Femur (tissue), 1 donor: ENCODE data around the gene SHISAL1.
"Not testable (repeated sequence)": the region's sequence is repeated elsewhere in the genome, so short reads cannot be mapped to it uniquely, and the experiment has no call there.

Source experiments
- DNase-seq: peaks from one replicate; pipeline ENCODE4 v3.0.0-alpha.2; 2017

SHISAL1 gene

DNA sequence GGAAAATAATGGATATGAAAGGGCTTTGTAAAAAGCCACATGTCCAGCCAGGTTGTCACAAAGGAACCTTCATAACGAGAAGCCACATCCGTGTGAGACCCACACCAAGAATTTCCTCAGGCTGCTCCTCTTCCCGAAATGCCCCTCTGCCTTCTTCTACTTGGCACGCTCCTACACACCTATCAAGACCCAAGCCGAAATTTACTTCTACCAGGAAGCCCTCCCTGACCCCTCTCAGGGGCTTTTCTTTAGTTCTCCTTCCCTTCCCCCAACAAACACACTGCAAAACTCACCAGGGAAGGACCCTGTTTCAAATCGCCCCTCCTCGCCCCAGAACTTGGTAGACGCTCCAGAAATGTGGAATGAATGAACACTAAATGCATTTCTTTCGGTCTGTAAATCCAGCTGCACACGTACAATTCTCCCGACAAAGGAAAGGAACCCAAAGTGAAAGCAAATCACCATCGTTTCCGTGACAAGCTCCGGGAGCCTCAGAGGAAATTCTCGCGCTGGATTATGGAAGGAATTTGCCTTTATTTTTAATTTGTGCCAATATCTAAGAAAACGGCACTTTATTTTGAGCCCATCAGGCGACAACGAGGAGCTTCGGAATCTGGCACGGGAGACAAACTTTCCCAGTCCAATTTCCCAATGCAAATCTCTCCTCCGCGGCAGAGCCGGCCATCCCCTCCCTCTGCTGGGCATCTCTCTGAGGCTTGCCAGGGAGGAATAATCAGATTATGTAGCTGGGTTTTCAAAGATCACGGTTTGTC lies 13.2 kb upstream of the SHISAL1 start:
- no peak for DNase-seq

GRCh38 chr22:44323140-44323790 lies 10.5 kb upstream of the SHISAL1 start:
- not testable (repeated sequence) for DNase-seq

GRCh38 chr22:44319685-44320084 lies 6.9 kb upstream of the SHISAL1 start:
- no peak for DNase-seq

DNA sequence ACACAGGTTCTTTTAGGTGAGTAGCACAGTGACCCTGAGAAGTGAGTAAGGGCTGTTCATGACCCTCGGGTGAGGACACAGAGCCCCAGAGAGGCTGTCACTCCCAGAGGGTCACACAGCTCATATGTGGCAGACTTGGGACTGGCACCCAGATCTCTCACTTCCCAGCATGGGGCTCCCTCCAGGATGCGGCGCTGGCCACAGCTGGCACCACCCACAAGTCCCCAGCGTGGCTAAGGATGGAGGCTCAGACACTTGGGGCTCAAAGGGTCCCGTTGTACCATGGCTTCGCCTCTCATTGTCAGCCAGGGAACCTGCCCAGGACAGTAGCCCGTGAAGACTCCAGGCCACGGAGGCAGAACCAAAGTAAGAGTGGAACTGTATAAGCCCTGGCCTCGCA lies 6.0 kb upstream of the SHISAL1 start:
- DNase-seq = no peak

GRCh38 chr22:44317886-44318637 lies 5.3 kb upstream of the SHISAL1 start:
- DNase-seq = no peak

GRCh38 chr22:44317123-44317444 lies 4.3 kb upstream of the SHISAL1 start:
- DNase-seq = no peak

GRCh38 chr22:44316393-44317122 lies 3.8 kb upstream of the SHISAL1 start:
- DNase-seq = no peak

GRCh38 chr22:44314425-44315067 lies 1.8 kb upstream of the SHISAL1 start:
- no peak for DNase-seq

DNA sequence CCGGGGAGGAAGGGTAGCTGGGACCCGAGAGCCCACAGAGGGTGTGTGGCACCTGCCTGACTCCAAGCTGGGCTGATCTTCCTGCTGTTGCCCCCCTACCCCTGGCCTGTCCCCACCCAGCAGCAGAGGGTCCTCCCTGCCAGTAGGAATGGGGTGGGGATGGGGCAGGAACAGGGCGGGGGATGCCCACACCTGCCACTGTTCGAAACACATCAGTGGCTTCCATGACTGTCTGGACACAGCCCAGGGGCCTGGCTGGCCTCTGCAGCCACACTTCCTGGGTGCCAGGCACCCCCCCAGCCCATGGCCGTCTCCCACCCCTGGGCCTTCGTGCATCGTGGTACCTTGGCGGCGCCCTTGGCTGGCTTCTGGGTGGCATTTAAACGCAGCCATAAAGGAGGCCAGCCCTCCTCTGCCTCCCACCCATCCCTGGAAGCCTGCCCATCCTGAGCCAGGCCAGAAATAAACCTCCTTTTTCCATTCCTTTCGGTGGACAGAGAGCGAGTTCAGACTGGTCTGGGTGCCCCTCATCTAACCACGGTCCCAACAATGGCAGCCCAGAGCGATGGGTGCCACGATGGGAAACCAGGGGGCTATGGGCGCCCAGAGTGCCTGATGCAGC lies 745 bp upstream of the SHISAL1 start:
- no peak for DNase-seq

- no peak for DNase-seq
These were observed 938 bp downstream of the SHISAL1 start for GRCh38 chr22:44311855-44312170.

- DNase-seq = no peak
These were observed 1.5 kb downstream of the SHISAL1 start for GRCh38 chr22:44311104-44311854.

DNA sequence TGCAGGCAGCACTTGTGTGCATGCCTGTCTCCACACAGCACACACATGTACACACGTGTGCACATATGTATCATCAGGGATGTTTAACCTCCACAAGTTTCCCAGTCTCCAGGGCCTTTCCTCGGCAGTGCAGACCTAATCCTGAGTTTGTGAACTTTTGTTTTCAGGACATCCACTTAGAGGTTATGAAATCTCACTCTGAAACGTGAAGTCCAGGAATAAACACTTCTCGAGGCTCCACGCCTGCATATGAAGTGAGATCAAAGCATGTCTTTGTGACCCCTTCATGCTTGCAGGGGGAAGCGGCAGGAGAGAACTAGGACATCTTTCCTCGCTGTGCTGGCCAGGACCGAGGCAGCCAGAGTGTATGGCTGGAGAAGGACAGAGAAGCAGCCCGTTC lies 3.1 kb downstream of the SHISAL1 start:
- no peak for DNase-seq

DNA sequence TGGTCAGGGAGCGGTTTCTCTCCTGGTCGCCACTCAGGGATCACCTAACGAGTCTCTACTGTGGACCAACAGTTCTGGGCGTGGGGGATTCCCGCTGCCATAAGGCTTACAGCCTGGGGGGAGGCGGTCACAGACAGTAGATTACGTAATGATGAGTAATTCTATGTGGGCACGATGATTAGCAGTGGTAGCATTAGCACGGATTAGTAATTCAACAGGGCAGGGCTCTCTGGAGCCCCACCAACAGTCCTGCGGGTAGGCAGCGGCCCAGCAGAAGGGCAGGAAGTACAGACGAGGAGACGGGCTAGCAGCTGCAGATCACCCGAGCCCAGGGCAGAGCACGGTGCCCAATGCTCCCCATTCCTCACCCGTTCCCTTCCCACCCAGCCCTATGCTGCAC lies 3.6 kb downstream of the SHISAL1 start:
- DNase-seq = no peak

- DNase-seq = no peak
These were observed 5.1 kb downstream of the SHISAL1 start for GRCh38 chr22:44307509-44308169.

DNA sequence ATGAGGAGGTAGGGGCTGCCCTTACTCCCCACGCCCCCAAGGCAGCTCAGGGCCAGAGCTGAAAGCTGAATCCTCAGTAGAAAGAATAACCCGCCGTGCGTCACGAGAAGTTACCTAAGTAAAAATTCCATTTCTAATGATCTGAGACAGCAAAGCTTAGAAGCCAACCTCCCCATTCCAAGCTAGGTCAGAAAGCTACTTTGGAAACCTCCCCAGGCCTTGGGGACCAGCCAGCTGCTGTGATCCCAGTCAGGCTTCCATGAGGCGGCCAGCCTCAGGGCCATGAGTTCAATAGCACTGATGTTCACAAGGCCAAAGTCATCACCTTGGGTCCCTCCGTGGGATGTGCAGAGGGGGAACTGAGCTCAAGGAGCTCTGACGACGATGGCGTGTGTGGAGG lies 6.9 kb downstream of the SHISAL1 start:
- no peak for DNase-seq

DNA sequence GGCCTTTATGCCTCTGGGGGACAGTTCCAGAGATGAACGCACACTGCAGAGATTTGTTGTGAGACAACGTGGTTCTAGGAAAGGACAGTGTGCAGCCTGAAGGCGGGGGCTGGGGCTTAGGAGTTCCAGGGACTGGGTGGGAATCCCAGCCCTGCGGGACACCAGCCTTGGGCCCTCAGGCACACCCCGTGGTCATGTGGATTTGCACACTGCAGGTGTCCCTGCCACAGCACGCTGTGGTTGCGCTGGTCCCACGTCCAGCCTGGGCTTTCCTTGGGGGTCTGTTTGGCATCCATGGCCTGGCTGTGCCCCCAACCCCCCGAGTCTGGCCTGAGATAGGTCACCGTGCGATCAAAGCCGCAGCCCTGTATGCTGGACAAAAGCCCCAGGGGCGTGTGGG lies 7.3 kb downstream of the SHISAL1 start:
- DNase-seq = no peak

- no peak for DNase-seq
These were observed 7.8 kb downstream of the SHISAL1 start for GRCh38 chr22:44304911-44305310.

DNA sequence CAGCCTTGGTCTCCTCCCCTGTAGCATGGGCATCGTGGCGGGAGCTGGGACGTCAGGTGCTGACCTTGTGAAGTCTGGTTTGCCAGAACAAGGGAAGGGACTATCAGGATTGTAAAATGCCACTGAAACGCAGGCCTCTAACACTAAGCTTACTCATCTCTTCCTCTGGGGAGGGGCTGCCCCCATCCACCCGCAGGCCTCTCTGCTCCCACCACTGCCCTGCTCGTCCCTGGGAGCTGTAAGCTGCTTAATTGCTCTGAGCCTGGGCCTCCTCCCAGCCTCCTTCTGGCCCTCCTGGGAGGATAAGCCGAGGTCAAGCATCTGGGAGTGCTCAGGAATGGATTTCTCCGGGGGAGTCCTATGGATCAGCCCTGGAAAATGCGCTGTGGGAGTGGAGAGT lies 8.4 kb downstream of the SHISAL1 start:
- DNase-seq = no peak

DNA sequence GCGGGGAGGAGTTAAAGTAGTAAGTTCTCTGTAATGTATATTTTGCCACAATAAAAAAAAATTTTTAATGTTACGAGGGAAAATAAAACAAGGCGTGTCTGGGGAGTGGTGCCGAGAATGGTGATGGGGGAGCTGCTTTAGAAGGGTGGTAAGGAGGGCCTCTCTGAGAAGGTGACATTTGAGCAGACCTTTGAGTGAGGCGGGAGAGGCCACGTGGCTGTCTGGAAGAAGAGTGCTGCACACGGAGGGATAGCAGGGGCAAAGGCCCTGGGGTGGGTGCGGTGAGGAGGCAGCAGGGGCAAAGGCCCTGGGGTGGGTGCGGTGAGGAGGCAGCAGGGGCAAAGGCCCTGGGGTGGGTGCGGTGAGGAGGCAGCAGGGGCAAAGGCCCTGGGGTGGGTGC lies 10.4 kb downstream of the SHISAL1 start:
- DNase-seq = not testable (repeated sequence)

DNA sequence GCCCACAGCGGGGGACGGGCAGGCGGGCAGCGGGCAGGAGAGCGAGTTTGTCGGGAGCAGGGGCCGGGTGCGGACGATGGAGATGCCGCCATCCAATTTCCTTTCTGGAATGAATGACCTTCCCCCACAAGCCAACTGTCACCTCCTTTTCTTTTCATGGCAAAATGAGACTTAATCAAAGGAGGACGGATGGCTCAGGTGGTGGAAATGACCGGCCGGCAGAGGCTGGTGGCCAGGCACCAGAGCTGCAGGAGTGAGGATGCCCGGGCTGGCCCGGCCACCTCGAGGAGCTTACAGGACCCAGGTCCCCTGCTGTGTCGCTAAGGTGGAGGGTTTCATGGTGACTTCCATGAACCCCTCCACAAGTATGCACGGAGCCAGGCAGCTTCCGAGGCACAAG lies 11.7 kb downstream of the SHISAL1 start:
- DNase-seq = no peak

GRCh38 chr22:44299124-44299523 lies 13.6 kb downstream of the SHISAL1 start:
- DNase-seq = no peak
